ENCODE data around the gene CNOT1. TPM values are rescaled to one million over a fixed set of nuclear protein-coding genes. Genes with fewer than 3 reads are reported as not detected.
"Not testable (repeated sequence)": the region's sequence is repeated elsewhere in the genome, so short reads cannot be mapped to it uniquely, and the experiment has no call there.

The CNOT1 gene
- total RNA-seq, 2 donors from 2014 or later: 74.2 to 92.9 TPM

- intact Hi-C loops (cut with DNase I): no loop called here
- ATAC-seq: no peak
- DNase-seq: peak; percentile 9
Measured at GRCh38 chr16:58498341-58499091, 131.1 kb downstream of the CNOT1 start.

- peak; percentile 11 for DNase-seq
- intact Hi-C loops (cut with DNase I): no loop called here
- no peak for ATAC-seq
Measured at GRCh38 chr16:58497935-58498334, 131.7 kb downstream of the CNOT1 start.

GRCh38 chr16:58497468-58497867 is 132.2 kb downstream of the CNOT1 start:
- no peak for ATAC-seq
- DNase-seq: no peak
- intact Hi-C loops (cut with DNase I): no loop called here

GRCh38 chr16:58495521-58496331 is 133.9 kb downstream of the CNOT1 start:
- intact Hi-C loops (cut with DNase I): no loop called here
- DNase-seq (peak; percentile 58), ATAC-seq (peak; percentile 22 to 38)

GRCh38 chr16:58494981-58495520 is 134.6 kb downstream of the CNOT1 start:
- ATAC-seq (peak; percentile 52 to 68), DNase-seq (peak; percentile 88)
- intact Hi-C loops (cut with DNase I): no loop called here

- intact Hi-C loops (cut with DNase I): no loop called here
- no peak for ATAC-seq
- peak; percentile 12 for DNase-seq
Measured at GRCh38 chr16:58493756-58494431, 135.7 kb downstream of the CNOT1 start.

- DNase-seq: no peak
- no peak for ATAC-seq
Measured at GRCh38 chr16:58492735-58493134, 136.9 kb downstream of the CNOT1 start.

GRCh38 chr16:58492066-58492465 is 137.6 kb downstream of the CNOT1 start:
- ATAC-seq (no peak), DNase-seq (no peak)
- intact Hi-C loops (cut with DNase I): no loop called here

More at GRCh38 chr16:58492735-58493134, 136.9 kb downstream of the CNOT1 start:
- intact Hi-C loops (cut with DNase I): no loop called here

GRCh38 chr16:58490539-58490938 is 139.1 kb downstream of the CNOT1 start:
- ATAC-seq; DNase-seq; intact Hi-C loops (cut with DNase I): not testable (repeated sequence)

GRCh38 chr16:58490065-58490464 is 139.6 kb downstream of the CNOT1 start:
- DNase-seq: no peak
- ATAC-seq: no peak
- intact Hi-C loops (cut with DNase I): no loop called here

- DNase-seq: no peak
- intact Hi-C loops (cut with DNase I): loop anchor here (5.0 to 10.0 kb wide), 2 partner anchors 94 to 151 kb away; partner anchors contain the start of gene GINS3 (in 1 of the 2)
- ATAC-seq: peak in 1 of 2 donors; percentile 27
Measured at GRCh38 chr16:58488531-58488930, 141.1 kb downstream of the CNOT1 start.

GRCh38 chr16:58487566-58488351 is 141.9 kb downstream of the CNOT1 start:
- intact Hi-C loops (cut with DNase I): loop anchor here (2.0 to 10.0 kb wide), 3 partner anchors 93 to 151 kb away; partner anchors contain the start of gene GINS3 (in 1 of the 2)
- ATAC-seq (peak; percentile 85 to 89), DNase-seq (peak; percentile 90)

GRCh38 chr16:58485184-58485887 is 144.3 kb downstream of the CNOT1 start:
- DNase-seq (no peak), ATAC-seq (no peak)
- intact Hi-C loops (cut with DNase I): loop anchor here (5.0 to 10.0 kb wide), 2 partner anchors 91 to 148 kb away; partner anchors contain the start of gene GINS3 (in 1 of the 2)

- peak in 1 of 2 donors; percentile 67 for ATAC-seq
- intact Hi-C loops (cut with DNase I): loop anchor here in 1 of 2 donors (10.0 kb wide), 1 partner anchor 87 kb away; the partner anchor contains the start of gene GINS3
- DNase-seq: no peak
Measured at GRCh38 chr16:58481931-58482330, 147.7 kb downstream of the CNOT1 start.

- no peak for DNase-seq
- no peak for ATAC-seq
- intact Hi-C loops (cut with DNase I): loop anchor here in 1 of 2 donors (10.0 kb wide), 1 partner anchor 87 kb away; the partner anchor contains the start of gene GINS3
Measured at GRCh38 chr16:58481226-58481869, 148.3 kb downstream of the CNOT1 start.

GRCh38 chr16:58478427-58478826 is 151.2 kb downstream of the CNOT1 start:
- ATAC-seq: no peak
- DNase-seq: no peak
- intact Hi-C loops (cut with DNase I): no loop called here

- DNase-seq (no peak), ATAC-seq (no peak)
- intact Hi-C loops (cut with DNase I): no loop called here
Measured at GRCh38 chr16:58476791-58477190, 152.8 kb downstream of the CNOT1 start.

Measured in left cardiac atrium (tissue), 4 donors.